ENCODE results near the gene MYO6.
A peak's percentile ranks its signal among the peaks of the same experiment; 100 is the strongest.

MYO6 gene

GRCh38 chr6:75850026-75850833 lies 101.2 kb downstream of the MYO6 start:
- no peak overlapping the region for H3K4me3 ChIP-seq (ENCODE audit: low read depth, low read length)
- no peak for DNase-seq (ENCODE audit: low read depth)
- in situ Hi-C loops (cut with HindIII; ENCODE audit: low sequenced_read_pairs): no loop called here
- no peak for TF ChIP-seq CTCF (IDR thresholded peaks at IDR 0.05; ENCODE audit: low read depth, low read length, missing control alignments)

GRCh38 chr6:75852721-75853120 lies 103.7 kb downstream of the MYO6 start:
- H3K4me3 ChIP-seq (ENCODE audit: low read depth, low read length): no peak overlapping the region
- in situ Hi-C loops (cut with HindIII; ENCODE audit: low sequenced_read_pairs): no loop called here
- TF ChIP-seq CTCF (IDR thresholded peaks at IDR 0.05; ENCODE audit: low read depth, low read length, missing control alignments): no peak
- DNase-seq (ENCODE audit: low read depth): no peak

- in situ Hi-C loops (cut with HindIII; ENCODE audit: low sequenced_read_pairs): no loop called here
- TF ChIP-seq CTCF (IDR thresholded peaks at IDR 0.05; ENCODE audit: low read depth, low read length, missing control alignments): no peak
Measured at GRCh38 chr6:75853806-75854205, 104.8 kb downstream of the MYO6 start.

GRCh38 chr6:75855052-75855451 lies 106.0 kb downstream of the MYO6 start:
- peak; percentile 53 for TF ChIP-seq CTCF (IDR thresholded peaks at IDR 0.05; ENCODE audit: low read depth, low read length, missing control alignments)
- peak; percentile 70 for DNase-seq (ENCODE audit: low read depth)
- no peak overlapping the region for H3K4me3 ChIP-seq (ENCODE audit: low read depth, low read length)
- in situ Hi-C loops (cut with HindIII; ENCODE audit: low sequenced_read_pairs): no loop called here

More at GRCh38 chr6:75853806-75854205, 104.8 kb downstream of the MYO6 start:
- DNase-seq (ENCODE audit: low read depth): no peak
- H3K4me3 ChIP-seq (ENCODE audit: low read depth, low read length): no peak overlapping the region

GRCh38 chr6:75856902-75857301 lies 107.9 kb downstream of the MYO6 start:
- in situ Hi-C loops (cut with HindIII; ENCODE audit: low sequenced_read_pairs): no loop called here
- no peak for DNase-seq (ENCODE audit: low read depth)
- no peak for TF ChIP-seq CTCF (IDR thresholded peaks at IDR 0.05; ENCODE audit: low read depth, low read length, missing control alignments)
- H3K4me3 ChIP-seq (ENCODE audit: low read depth, low read length): no peak overlapping the region

- no peak for TF ChIP-seq CTCF (IDR thresholded peaks at IDR 0.05; ENCODE audit: low read depth, low read length, missing control alignments)
- DNase-seq (ENCODE audit: low read depth): no peak
- no peak overlapping the region for H3K4me3 ChIP-seq (ENCODE audit: low read depth, low read length)
- in situ Hi-C loops (cut with HindIII; ENCODE audit: low sequenced_read_pairs): no loop called here
Measured at GRCh38 chr6:75863001-75863400, 114.0 kb downstream of the MYO6 start.

Measured in astrocyte of the cerebellum (primary cell).